Peyer's patch (tissue), 4 donors: ENCODE measurements around the gene ZFR. TPM values are rescaled to one million over a fixed set of nuclear protein-coding genes. Genes with fewer than 3 reads are reported as not detected.
A peak's percentile ranks its signal among the peaks of the same experiment; 100 is the strongest.

Experiments used
- DNase-seq, 3 donors: peaks; one replicate each; pipeline ENCODE4 v3.0.0-alpha.2; 2017 to 2019
- H3K27ac ChIP-seq, 4 donors: fragments of 200-600 bp; sonication (generic); one replicate each; pipeline ENCODE4 v1.5.1; 2016 to 2019
- H3K27me3 ChIP-seq, 2 donors: fragments of 200-600 bp; sonication (generic); one replicate each; pipeline ENCODE4 v1.5.1; 2019
- H3K36me3 ChIP-seq, 3 donors: fragments of 200-600 bp; sonication (generic); one replicate each; pipeline ENCODE4 v1.5.1; 2016 to 2019
- H3K4me1 ChIP-seq, 4 donors: fragments of 200-600 bp; sonication (generic); one replicate each; pipeline ENCODE4 v1.5.1; 2016 to 2019
- H3K4me3 ChIP-seq, 4 donors: fragments of 200-600 bp; sonication (generic); 1 replicate in 3 of 4; 2 replicates in 1 of 4; pipeline ENCODE4 v1.5.1; 2016 to 2019; ENCODE audit warnings: mild to moderate bottlenecking in 1 of 4
- H3K9me3 ChIP-seq, 4 donors: fragments of 200-600 bp; sonication (generic); one replicate each; pipeline ENCODE4 v1.5.1; 2016 to 2019; ENCODE audit warnings: mild to moderate bottlenecking in 1 of 4
- POLR2A ChIP-seq, 2 donors: fragments of 450-650 bp; IDR thresholded peaks; one replicate each; pipeline ENCODE4 v1.5.1; 2017; ENCODE audit warnings: antibody characterized with exemption in 2 of 2, mild to moderate bottlenecking in 2 of 2, moderate library complexity in 2 of 2
- total RNA-seq, 4 donors: library from RNA; depleted of rRNA; stranded (reverse); fragments of >200 nt; gene quantifications; one replicate each; pipeline ENCODE4 v1.1.0, GENCODE V29; 2016
- TF ChIP-seq, protein P1 (sequence below), 6 experiments: fragments of 450-650 bp in 4 of 6; fragments of 200-600 bp in 2 of 6; sonication (generic) in 1 of 6; IDR thresholded peaks; one replicate each; pipeline ENCODE4 v1.5.1; 2017 to 2019; ENCODE audit warnings: antibody characterized with exemption in 6 of 6, mild to moderate bottlenecking in 3 of 6, moderate library complexity in 1 of 6

Gene ZFR
- total RNA-seq, 4 donors from 2014 or later: 33.5 to 66.8 (median 50.9) TPM

DNA sequence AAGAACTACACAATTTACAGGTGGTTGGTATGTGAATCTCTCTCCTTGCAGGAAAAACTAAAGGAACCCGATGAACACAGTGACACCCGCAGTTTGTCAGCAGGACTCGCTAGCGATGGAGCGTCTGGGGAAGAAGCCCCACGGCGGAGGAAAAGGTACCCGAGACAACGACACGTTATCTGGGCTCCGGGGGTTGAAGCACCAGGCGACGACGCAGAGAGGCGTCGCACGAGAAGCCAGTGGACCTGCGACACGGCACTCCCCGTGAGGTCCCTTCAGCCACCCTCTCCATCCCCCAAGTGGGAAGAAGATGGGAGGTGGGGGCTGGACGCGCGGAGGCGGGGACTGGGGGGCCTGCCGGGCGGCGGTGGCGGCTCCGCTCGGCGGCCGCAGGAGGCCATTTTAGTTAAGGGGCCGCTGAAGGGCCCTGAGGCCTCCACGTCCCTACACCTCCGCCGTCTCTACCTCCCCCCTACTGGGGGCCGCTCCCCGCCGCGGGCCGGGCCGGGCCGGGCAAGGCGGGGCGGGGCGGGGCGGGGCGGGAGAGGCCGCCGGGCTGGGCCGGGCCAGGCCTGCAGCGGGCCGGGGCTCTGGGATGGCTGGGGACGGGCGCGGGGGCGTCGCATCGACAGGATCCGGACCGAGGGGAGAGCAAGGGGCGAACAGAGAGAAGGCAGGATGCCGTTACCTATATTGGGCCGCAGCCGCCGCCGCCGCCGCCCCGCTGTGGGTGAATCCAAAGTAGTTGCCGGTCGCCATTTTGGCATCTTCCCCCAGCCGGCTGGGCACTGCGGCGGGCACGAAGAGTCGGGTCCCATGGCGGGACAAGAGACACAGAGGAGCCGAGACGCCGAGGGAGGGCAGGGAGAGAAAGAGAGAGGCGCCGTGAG lies 754 bp downstream of the ZFR start:
- no peaks in the 10 kb centered on the region for H3K36me3 ChIP-seq
- H3K27me3 ChIP-seq: no peaks in the 10 kb centered on the region
- H3K4me1 ChIP-seq: peaks cover 0 to 34% (median 7%) of the 10 kb centered on the region in 4 donors
- peak overlapping the region; percentile 93 to 97 (median 96) for H3K27ac ChIP-seq
- H3K9me3 ChIP-seq: no peaks in the 10 kb centered on the region
- H3K4me3 ChIP-seq: peak overlapping the region; percentile 83 to 93 (median 86)
- peak; percentile 34 to 72 (median 62) for DNase-seq
- no peak for TF ChIP-seq POLR2A (IDR thresholded peaks at IDR 0.05)
- TF ChIP-seq, protein P1, sequence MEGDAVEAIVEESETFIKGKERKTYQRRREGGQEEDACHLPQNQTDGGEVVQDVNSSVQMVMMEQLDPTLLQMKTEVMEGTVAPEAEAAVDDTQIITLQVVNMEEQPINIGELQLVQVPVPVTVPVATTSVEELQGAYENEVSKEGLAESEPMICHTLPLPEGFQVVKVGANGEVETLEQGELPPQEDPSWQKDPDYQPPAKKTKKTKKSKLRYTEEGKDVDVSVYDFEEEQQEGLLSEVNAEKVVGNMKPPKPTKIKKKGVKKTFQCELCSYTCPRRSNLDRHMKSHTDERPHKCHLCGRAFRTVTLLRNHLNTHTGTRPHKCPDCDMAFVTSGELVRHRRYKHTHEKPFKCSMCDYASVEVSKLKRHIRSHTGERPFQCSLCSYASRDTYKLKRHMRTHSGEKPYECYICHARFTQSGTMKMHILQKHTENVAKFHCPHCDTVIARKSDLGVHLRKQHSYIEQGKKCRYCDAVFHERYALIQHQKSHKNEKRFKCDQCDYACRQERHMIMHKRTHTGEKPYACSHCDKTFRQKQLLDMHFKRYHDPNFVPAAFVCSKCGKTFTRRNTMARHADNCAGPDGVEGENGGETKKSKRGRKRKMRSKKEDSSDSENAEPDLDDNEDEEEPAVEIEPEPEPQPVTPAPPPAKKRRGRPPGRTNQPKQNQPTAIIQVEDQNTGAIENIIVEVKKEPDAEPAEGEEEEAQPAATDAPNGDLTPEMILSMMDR (IDR thresholded peaks at IDR 0.05): no peak

DNA sequence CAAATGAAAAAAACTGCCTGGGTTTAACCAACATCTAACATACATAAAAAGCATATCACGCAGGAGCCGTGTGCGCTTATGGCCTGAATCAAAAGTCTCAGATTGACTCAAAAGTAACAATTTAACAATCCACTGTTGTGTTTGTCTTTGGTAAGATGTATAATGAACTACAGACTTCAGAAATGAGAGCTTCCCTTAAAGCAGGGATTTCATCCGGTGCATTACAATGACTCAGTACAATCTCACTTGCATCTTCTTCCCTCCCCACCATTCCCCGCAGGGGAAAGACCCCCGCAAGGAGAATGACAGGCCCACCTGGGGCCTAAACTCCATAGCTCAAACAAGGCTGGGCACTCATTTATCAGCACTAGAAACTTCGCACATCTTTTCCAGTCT lies 1.4 kb downstream of the ZFR start:
- peak overlapping the region; percentile 83 to 93 (median 86) for H3K4me3 ChIP-seq
- H3K27ac ChIP-seq: peak overlapping the region; percentile 93 to 97 (median 96)
- H3K36me3 ChIP-seq: no peaks in the 10 kb centered on the region
- no peaks in the 10 kb centered on the region for H3K27me3 ChIP-seq
- DNase-seq: no peak
- H3K4me1 ChIP-seq: peaks cover 0 to 34% (median 7%) of the 10 kb centered on the region in 4 donors
- no peaks in the 10 kb centered on the region for H3K9me3 ChIP-seq
- no peak for TF ChIP-seq POLR2A (IDR thresholded peaks at IDR 0.05)
- TF ChIP-seq, protein P1 (IDR thresholded peaks at IDR 0.05): no peak

DNA sequence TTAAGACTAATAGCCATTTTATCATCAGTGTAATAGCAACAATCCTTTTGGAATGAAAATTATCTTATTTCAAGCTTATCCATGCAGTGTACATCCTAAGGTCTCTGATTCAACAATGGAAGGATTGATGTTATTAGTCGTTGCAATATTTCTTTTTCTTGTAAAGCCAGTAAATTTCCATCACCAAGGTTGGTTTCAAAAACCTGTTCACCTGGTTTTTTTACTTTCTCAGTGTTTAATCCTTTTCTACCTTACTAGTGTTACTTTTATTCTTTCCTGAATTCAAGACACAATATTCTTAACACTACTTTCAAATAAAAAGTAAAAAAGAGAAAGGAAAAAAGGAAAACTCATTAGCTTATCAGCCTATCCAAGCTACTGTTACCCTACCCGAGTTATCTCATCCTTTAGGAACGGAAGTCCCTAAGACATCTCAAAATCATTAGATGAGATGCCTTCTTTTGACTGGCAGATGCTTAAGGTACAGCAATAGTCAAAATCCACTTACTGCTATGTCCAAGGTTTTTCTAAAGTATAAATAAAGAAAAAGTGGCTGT lies 5.4 kb downstream of the ZFR start:
- Histone ChIP-seq H3K9me3 (no peaks in the 10 kb centered on the region), H3K36me3 (no peaks in the 10 kb centered on the region), H3K4me1 (peaks cover 0 to 53% (median 6%) of the 10 kb centered on the region in 4 donors), H3K27me3 (no peaks in the 10 kb centered on the region), H3K27ac (no peak overlapping the region), H3K4me3 (no peak overlapping the region)
- TF ChIP-seq POLR2A (IDR thresholded peaks at IDR 0.05): no peak
- TF ChIP-seq, protein P1 (IDR thresholded peaks at IDR 0.05): no peak
- DNase-seq: no peak

DNA sequence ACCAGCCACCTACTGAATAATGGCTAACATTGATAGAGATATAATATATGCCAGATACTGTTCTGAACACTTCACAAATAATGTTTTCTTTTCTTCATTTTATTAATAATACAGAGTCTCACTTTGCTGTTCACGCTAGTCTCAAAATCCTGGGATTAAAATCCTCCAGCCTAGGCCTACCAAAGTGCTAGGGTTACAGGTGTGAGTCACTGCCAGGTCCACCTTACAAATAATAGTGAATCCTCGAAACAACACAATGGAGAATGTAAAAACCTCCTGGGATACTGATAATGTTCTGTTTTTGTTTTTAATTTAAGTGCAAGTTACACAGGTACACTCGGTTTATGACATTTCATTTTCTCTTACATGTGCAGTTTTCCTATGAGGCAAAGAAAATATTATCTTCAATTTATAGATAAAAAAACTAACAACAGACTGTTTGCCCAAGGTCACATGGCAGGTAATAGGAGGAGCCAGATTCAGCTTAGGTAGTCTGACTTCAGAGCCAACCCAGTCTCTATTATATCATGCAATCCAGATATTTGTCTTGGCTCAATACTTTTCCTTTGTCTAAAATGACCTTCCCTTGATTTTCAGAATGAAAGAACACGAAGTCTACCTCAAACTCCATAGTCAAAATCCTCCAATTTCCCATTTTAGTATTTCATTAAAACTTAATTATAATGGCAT lies 7.8 kb downstream of the ZFR start:
- no peak for TF ChIP-seq POLR2A (IDR thresholded peaks at IDR 0.05)
- TF ChIP-seq, protein P1 (IDR thresholded peaks at IDR 0.05): no peak
- DNase-seq: no peak
- Histone ChIP-seq H3K36me3 (no peaks in the 10 kb centered on the region), H3K9me3 (no peaks in the 10 kb centered on the region), H3K27me3 (no peaks in the 10 kb centered on the region), H3K4me1 (peaks cover 0 to 35% (median 2%) of the 10 kb centered on the region in 4 donors), H3K27ac (no peak overlapping the region), H3K4me3 (no peak overlapping the region)

DNA sequence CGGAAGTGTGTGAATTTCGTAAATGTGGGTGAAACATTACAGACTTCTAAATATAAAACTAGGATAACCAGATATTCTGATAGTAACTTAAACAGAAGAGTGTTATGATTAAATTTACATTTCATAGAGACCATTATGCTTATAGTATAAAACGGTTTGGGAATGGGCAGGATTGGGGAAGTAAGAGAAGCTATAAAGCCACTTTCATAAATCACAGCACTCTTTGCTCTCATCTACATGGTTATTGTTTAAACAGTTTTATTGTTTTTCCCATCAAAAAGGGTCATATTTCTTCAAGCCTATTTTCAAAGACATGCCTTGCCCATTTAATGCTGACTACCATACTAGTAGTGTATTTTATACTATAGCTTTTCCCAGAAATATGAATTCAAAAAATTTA lies 9.2 kb downstream of the ZFR start:
- no peak for DNase-seq
- Histone ChIP-seq H3K9me3 (no peaks in the 10 kb centered on the region), H3K27me3 (no peaks in the 10 kb centered on the region), H3K27ac (no peak overlapping the region), H3K36me3 (no peaks in the 10 kb centered on the region), H3K4me3 (no peak overlapping the region), H3K4me1 (peaks cover 0 to 24% (median 2%) of the 10 kb centered on the region in 4 donors)
- TF ChIP-seq POLR2A (IDR thresholded peaks at IDR 0.05): no peak
- TF ChIP-seq, protein P1 (IDR thresholded peaks at IDR 0.05): no peak
